SK-N-SH treated with all-trans-retinoic acid at 6 μM for 48 hours (cell line): ENCODE results near the gene VSIR.

Experiments used
- ATAC-seq: fragments of 200-7000 bp; cut with Tn5 transposase; 3 replicates; pipeline ENCODE4 v1.9.1; 2020; ENCODE audit warnings: mild to moderate bottlenecking, moderate library complexity
- ARNTL ChIP-seq: fragments of 450-650 bp; formaldehyde crosslinking; IDR thresholded peaks from 2 replicates; pipeline ENCODE4 v1.5.0; 2020; ENCODE audit warnings: low read depth, mild to moderate bottlenecking, moderate library complexity, borderline replicate concordance
- BACH2 ChIP-seq: fragments of 250-450 bp; sonication (Bioruptor Pico); IDR thresholded peaks from 2 replicates; pipeline ENCODE4 v1.9.0; 2021; ENCODE audit warnings: mild to moderate bottlenecking, borderline replicate concordance
- CSDC2 ChIP-seq: fragments of 250-450 bp; sonication (Bioruptor Pico); IDR thresholded peaks from 2 replicates; pipeline ENCODE4 v1.5.0; 2020; ENCODE audit warnings: mild to moderate bottlenecking, moderate library complexity
- ESRRG ChIP-seq: fragments of 250-450 bp; sonication (Bioruptor Pico); IDR thresholded peaks from 2 replicates; pipeline ENCODE4 v1.6.1; 2021; ENCODE audit warnings: mild to moderate bottlenecking
- GLIS3 ChIP-seq: fragments of 250-450 bp; sonication (Bioruptor Pico); IDR thresholded peaks from 2 replicates; pipeline ENCODE4 v1.5.0; 2020; ENCODE audit warnings: mild to moderate bottlenecking, moderate library complexity
- ISL1 ChIP-seq: fragments of 250-450 bp; sonication (Bioruptor Pico); IDR thresholded peaks from 2 replicates; pipeline ENCODE4 v2.1.2; 2022; ENCODE audit warnings: mild to moderate bottlenecking, moderate library complexity
- OSR1 ChIP-seq: fragments of 250-450 bp; sonication (Bioruptor Pico); IDR thresholded peaks from 2 replicates; pipeline ENCODE4 v1.8.0; 2022; ENCODE audit warnings: moderate library complexity, mild to moderate bottlenecking, inconsistent platforms
- POU6F1 ChIP-seq: fragments of 250-450 bp; sonication (Bioruptor Pico); IDR thresholded peaks from 2 replicates; pipeline ENCODE4 v1.8.0; 2021; ENCODE audit warnings: low read depth, mild to moderate bottlenecking, moderate library complexity, borderline replicate concordance
- PPARA ChIP-seq: fragments of 250-450 bp; sonication (Bioruptor Pico); IDR thresholded peaks from 2 replicates; pipeline ENCODE4 v1.5.0; 2020; ENCODE audit warnings: mild to moderate bottlenecking, borderline replicate concordance
- RARB ChIP-seq: fragments of 250-450 bp; sonication (Bioruptor Pico); IDR thresholded peaks from 2 replicates; pipeline ENCODE4 v1.8.0; 2021; ENCODE audit warnings: mild to moderate bottlenecking, moderate library complexity
- SNAI2 ChIP-seq: fragments of 250-450 bp; sonication (Bioruptor Pico); IDR thresholded peaks from 2 replicates; pipeline ENCODE4 v1.5.0; 2020; ENCODE audit warnings: mild to moderate bottlenecking, moderate library complexity
- TCF4 ChIP-seq: fragments of 250-450 bp; sonication (Bioruptor Pico); IDR thresholded peaks from 2 replicates; pipeline ENCODE4 v1.8.0; 2021; ENCODE audit warnings: mild to moderate bottlenecking, moderate library complexity, borderline replicate concordance
- TOX ChIP-seq: fragments of 250-450 bp; sonication (Bioruptor Pico); IDR thresholded peaks from 2 replicates; pipeline ENCODE4 v1.8.0; 2021; ENCODE audit warnings: mild to moderate bottlenecking, moderate library complexity, borderline replicate concordance
- ZC3H10 ChIP-seq: fragments of 250-450 bp; sonication (Bioruptor Pico); IDR thresholded peaks from 2 replicates; pipeline ENCODE4 v1.5.1; 2021; ENCODE audit warnings: mild to moderate bottlenecking, moderate library complexity
- ZFP3 ChIP-seq: fragments of 250-450 bp; sonication (Bioruptor Pico); IDR thresholded peaks from 2 replicates; pipeline ENCODE4 v1.5.0; 2020; ENCODE audit warnings: mild to moderate bottlenecking, moderate library complexity
- ZFP30 ChIP-seq: fragments of 450-650 bp; formaldehyde crosslinking; IDR thresholded peaks from 2 replicates; pipeline ENCODE4 v1.5.0; 2022; ENCODE audit warnings: mild to moderate bottlenecking, moderate library complexity
- ZNF565 ChIP-seq: fragments of 450-650 bp; formaldehyde crosslinking; conservative IDR thresholded peaks from 2 replicates; pipeline ENCODE4 v1.5.0; 2020; ENCODE audit warnings: low read depth, mild to moderate bottlenecking, moderate library complexity
- ZNF70 ChIP-seq: fragments of 450-650 bp; formaldehyde crosslinking; IDR thresholded peaks from 2 replicates; pipeline ENCODE4 v1.5.0; 2020; ENCODE audit warnings: mild to moderate bottlenecking, moderate library complexity
- ZNF8 ChIP-seq: fragments of 450-650 bp; formaldehyde crosslinking; IDR thresholded peaks from 2 replicates; pipeline ENCODE4 v1.5.0; 2020; ENCODE audit warnings: mild to moderate bottlenecking, moderate library complexity
- TF ChIP-seq, protein P1 (sequence below): fragments of 250-450 bp; sonication (Bioruptor Pico); IDR thresholded peaks from 2 replicates; pipeline ENCODE4 v1.5.1; 2021; ENCODE audit warnings: mild to moderate bottlenecking, moderate library complexity
- TF ChIP-seq, protein P2 (sequence below): fragments of 250-450 bp; sonication (Bioruptor Pico); IDR thresholded peaks from 2 replicates; pipeline ENCODE4 v1.5.1; 2020; ENCODE audit warnings: low read depth, mild to moderate bottlenecking, moderate library complexity

The VSIR gene

DNA sequence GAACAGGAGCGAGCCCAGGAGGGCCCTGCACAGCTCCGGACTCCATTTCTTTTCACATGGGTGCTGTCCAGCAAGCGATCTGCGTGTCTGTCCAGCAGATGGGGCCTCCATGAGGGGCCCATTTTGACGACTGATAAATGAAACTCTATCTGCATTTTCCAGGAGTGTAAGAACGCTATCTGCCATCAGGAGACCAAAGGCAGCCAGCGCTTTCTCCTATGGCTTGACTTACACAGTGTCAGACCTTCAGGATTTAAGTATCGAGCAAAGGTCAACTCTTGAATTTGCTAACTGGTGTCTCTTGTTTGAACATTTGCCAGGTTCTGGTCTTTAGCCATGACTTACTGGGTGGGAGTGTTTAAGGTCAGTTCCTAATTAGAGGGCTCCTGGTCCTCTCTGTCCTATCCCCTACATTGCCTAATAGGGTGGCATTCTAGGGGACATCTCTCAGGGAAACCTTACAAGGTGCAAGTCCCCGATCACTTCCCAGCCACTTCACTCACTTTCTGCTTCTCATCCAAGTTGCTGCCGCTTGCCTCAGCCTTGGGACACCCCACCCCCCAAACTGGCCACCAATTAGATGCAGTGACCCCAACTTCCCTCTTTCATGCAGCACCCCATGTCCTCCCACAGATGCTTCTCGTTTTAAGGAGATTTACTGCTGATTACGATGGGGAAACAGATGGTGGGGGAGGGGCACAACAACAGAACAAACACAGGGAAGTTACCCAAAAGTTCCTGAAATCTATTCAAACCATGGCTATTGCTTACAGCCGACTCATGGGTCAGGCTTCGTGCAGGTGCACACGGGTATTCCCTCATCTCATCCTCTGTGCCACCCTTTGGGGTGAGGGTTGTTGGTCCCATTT is 20.0 kb downstream of the VSIR start (continued):
- TF ChIP-seq, protein P1, sequence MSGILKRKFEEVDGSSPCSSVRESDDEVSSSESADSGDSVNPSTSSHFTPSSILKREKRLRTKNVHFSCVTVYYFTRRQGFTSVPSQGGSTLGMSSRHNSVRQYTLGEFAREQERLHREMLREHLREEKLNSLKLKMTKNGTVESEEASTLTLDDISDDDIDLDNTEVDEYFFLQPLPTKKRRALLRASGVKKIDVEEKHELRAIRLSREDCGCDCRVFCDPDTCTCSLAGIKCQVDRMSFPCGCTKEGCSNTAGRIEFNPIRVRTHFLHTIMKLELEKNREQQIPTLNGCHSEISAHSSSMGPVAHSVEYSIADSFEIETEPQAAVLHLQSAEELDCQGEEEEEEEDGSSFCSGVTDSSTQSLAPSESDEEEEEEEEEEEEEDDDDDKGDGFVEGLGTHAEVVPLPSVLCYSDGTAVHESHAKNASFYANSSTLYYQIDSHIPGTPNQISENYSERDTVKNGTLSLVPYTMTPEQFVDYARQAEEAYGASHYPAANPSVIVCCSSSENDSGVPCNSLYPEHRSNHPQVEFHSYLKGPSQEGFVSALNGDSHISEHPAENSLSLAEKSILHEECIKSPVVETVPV (CRISPR knock-in tag), result no peak
- TF ChIP-seq BACH2 (CRISPR knock-in tag) (no peak), OSR1 (CRISPR knock-in tag) (no peak), ZC3H10 (CRISPR knock-in tag) (no peak), PPARA (CRISPR knock-in tag) (no peak), SNAI2 (CRISPR knock-in tag) (no peak), ZNF565 (CRISPR knock-in tag) (no peak), ZFP30 (CRISPR knock-in tag) (no peak), GLIS3 (CRISPR knock-in tag) (no peak)

DNA sequence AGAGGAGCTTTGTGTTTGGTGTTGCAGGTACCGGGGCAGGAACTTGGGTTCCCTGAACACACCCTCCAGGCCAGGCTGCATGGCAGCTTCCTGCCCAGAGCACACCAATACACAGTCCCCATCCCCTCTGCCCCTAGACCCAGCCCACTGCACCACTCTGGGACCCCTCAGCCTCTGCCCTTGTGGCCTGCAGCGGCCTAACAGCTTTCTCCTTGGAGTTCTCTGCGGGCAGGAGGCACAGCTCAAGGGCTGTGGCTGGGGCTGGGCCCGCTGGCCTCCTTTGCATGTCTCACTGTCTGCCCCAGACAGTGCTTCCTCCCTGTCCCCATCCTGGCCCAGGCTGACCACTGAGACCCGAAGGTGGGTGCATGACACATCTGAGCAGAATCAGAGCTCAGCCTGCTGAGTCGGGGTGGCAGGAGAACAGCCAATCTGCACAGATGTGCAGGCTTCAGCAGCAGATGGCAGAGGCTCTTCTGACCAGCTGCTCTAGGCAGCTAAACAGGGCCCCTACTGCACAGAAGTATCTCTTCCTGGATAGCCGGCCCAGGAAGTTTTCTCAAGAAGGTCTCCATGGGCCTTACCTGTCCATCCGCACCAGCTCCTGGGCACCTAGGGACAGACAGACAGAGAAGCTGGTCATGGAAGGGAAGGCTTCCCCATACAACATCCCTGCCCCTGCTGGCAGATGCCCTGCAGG is 20.8 kb downstream of the VSIR start:
- no peak for ATAC-seq
- TF ChIP-seq ARNTL (CRISPR knock-in tag) (no peak), ZNF8 (CRISPR knock-in tag) (no peak), CSDC2 (CRISPR knock-in tag) (no peak), TCF4 (CRISPR knock-in tag) (no peak), ZFP30 (CRISPR knock-in tag) (no peak), POU6F1 (no peak), SNAI2 (CRISPR knock-in tag) (no peak), ZFP3 (CRISPR knock-in tag) (no peak), GLIS3 (CRISPR knock-in tag) (no peak), RARB (CRISPR knock-in tag) (no peak), TOX (CRISPR knock-in tag) (no peak), ESRRG (CRISPR knock-in tag) (no peak), ZC3H10 (CRISPR knock-in tag) (no peak)
- TF ChIP-seq, all 23 proteins: peak for 0

DNA sequence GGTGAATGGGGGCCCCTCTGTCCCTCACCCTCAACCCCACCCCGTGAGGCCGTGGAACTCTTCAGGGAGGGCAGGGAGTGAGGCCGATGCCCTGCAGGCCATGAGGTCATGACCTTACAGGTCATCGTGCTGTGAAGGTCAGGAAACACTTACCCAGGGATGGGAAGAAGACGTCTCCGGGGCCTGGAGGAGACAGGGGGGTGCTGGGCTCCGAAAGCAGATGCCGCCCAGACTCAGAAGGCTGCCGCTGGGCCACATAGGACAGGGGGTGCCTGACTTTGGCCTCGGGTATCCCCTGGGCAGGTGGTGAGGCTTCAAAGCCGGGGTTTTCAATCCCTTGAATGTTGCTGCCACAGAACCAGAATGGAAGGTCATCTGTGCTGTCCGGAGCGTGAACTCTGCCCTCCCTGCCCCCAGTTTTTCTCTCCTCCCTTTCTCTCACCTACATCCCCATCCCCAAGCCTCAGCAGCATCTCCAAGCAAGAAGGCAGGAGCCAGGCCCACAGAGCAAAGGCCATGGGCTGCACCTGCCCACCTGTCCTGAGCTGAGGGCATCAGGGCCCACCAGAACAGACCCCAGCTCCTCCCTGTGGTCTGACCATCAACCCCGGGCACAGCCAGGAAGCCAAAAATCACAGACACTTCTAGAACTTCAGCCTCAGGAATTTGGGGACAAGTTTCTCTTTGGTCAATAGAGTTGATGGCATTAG is 21.6 kb downstream of the VSIR start:
- TF ChIP-seq ZNF565 (CRISPR knock-in tag), result no peak
- no peak for TF ChIP-seq ZNF70
- TF ChIP-seq ZFP30 (CRISPR knock-in tag), result no peak
- TF ChIP-seq BACH2 (CRISPR knock-in tag), result no peak
- no peak for TF ChIP-seq TOX (CRISPR knock-in tag)
- no peak for TF ChIP-seq ARNTL (CRISPR knock-in tag)
- no peak for ATAC-seq

- ATAC-seq, result no peak
- TF ChIP-seq, protein P2, sequence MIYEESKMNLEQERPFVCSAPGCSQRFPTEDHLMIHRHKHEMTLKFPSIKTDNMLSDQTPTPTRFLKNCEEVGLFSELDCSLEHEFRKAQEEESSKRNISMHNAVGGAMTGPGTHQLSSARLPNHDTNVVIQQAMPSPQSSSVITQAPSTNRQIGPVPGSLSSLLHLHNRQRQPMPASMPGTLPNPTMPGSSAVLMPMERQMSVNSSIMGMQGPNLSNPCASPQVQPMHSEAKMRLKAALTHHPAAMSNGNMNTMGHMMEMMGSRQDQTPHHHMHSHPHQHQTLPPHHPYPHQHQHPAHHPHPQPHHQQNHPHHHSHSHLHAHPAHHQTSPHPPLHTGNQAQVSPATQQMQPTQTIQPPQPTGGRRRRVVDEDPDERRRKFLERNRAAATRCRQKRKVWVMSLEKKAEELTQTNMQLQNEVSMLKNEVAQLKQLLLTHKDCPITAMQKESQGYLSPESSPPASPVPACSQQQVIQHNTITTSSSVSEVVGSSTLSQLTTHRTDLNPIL, result no peak
- no peak for TF ChIP-seq ISL1
- TF ChIP-seq ZNF565 (CRISPR knock-in tag), result no peak
- TF ChIP-seq ZFP3 (CRISPR knock-in tag), result no peak
- no peak for TF ChIP-seq ARNTL (CRISPR knock-in tag)
- TF ChIP-seq OSR1 (CRISPR knock-in tag), result no peak
- no peak for TF ChIP-seq CSDC2 (CRISPR knock-in tag)
- TF ChIP-seq GLIS3 (CRISPR knock-in tag), result no peak
- TF ChIP-seq, all 23 proteins: peak for 0
Measured at GRCh38 chr10:71750986-71751385, 22.3 kb downstream of the VSIR start.
